Brain microvascular endothelial cell (primary cell): ENCODE measurements around the gene PCBP1.
"Not testable (repeated sequence)": the region's sequence is repeated elsewhere in the genome, so short reads cannot be mapped to it uniquely, and the experiment has no call there.

Experiments used
- DNase-seq: peaks from one replicate; pipeline ENCODE4 v3.0.0-alpha.2; 2020
- H3K27ac ChIP-seq: fragments of 250-450 bp; sonication (Bioruptor Pico); 2 replicates; pipeline ENCODE4 v1.5.1; 2020; ENCODE audit warnings: mild to moderate bottlenecking, moderate library complexity
- H3K27me3 ChIP-seq: fragments of 250-450 bp; sonication (Bioruptor Pico); replicated peaks from 2 replicates; pipeline ENCODE4 v1.5.1; 2020; ENCODE audit warnings: mild to moderate bottlenecking
- H3K36me3 ChIP-seq: fragments of 250-450 bp; sonication (Bioruptor Pico); replicated peaks from 2 replicates; pipeline ENCODE4 v1.5.1; 2020; ENCODE audit warnings: mild to moderate bottlenecking
- H3K4me3 ChIP-seq: 2 replicates; pipeline ENCODE4 v1.5.1; 2011; ENCODE audit warnings: low read depth, mild to moderate bottlenecking, control low read depth, low read length, moderate library complexity
- in situ Hi-C: cut with HindIII; loops from 2 replicates; pipeline ENCODE4 v1.10.0; 2017; ENCODE audit warnings: low sequenced_read_pairs, low pct_ligation_motif_present
- TF ChIP-seq, protein P1 (sequence below): IDR thresholded peaks from 2 replicates; pipeline ENCODE4 v1.5.1; 2011; ENCODE audit warnings: low read depth, mild to moderate bottlenecking, moderate library complexity, low read length, control low read depth, inconsistent platforms; ENCODE audit errors: missing control alignments

Gene PCBP1

DNA sequence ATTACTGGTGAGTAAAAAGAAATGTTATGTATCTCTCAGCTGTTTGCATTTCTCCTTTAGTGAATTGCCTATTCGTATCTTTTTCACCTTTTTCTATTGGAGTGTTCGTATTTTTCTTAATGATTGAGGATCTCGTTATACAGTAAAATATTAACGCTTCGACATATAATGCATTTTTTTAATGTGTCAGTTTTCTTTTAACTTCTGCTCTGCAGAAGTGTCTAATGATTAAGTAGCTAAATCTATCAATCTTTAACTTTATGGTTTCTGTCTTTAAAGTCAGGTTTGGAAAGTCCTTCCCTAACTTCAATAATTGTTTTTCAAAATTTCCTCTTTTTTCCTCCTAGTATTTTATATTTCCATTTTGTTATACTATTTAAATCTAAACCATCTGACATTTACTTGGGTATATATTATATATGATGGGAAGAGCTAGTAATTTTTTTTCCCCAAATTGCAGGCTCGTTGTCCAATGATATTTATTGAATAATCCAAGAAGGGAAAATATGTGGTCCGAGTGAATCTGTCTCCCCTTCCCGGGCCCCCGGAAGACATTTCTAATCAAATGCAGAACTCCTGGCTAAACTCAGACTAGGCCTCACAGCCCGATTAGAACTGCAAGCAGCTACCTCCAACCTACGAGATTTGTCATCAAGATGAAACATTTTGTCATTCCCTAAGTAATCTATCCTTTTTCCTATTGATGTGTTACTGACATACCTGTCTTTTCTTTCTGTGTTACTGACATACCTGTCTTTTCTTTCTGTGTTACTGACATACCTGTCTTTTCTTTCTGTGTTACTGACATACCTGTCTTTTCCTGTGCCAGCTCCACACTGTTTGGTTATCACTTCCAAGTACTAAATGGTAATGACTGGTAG, 17.2 kb downstream of the PCBP1 start:
- Histone ChIP-seq H3K4me3 (no peak overlapping the region), H3K36me3 (no peaks in the 10 kb centered on the region), H3K27me3 (no peaks in the 10 kb centered on the region), H3K27ac (peak overlapping the region; percentile 67)
- TF ChIP-seq, protein P1, sequence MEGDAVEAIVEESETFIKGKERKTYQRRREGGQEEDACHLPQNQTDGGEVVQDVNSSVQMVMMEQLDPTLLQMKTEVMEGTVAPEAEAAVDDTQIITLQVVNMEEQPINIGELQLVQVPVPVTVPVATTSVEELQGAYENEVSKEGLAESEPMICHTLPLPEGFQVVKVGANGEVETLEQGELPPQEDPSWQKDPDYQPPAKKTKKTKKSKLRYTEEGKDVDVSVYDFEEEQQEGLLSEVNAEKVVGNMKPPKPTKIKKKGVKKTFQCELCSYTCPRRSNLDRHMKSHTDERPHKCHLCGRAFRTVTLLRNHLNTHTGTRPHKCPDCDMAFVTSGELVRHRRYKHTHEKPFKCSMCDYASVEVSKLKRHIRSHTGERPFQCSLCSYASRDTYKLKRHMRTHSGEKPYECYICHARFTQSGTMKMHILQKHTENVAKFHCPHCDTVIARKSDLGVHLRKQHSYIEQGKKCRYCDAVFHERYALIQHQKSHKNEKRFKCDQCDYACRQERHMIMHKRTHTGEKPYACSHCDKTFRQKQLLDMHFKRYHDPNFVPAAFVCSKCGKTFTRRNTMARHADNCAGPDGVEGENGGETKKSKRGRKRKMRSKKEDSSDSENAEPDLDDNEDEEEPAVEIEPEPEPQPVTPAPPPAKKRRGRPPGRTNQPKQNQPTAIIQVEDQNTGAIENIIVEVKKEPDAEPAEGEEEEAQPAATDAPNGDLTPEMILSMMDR: no peak
- in situ Hi-C loops: no loop called here
- peak; percentile 86 for DNase-seq

DNA sequence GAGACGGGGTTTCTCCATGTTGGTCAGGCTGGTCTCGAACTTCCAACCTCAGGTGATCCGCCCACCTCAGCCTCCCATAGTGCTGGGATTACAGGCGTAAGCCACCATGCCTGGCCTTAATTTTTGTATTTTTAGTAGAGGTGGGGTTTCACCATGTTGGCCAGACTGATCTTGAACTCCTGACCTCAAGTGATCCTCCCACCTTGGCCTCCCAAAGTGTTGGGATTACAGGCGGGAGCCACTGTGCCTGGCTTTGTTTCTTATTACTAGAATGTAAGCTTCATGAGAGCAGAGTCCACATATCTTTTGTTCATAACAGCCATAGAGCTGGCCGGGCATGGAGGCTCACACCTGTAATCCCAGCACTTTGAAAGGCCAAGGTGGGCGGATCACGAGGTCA, 18.9 kb downstream of the PCBP1 start:
- in situ Hi-C loops, H3K27me3 ChIP-seq, H3K4me3 ChIP-seq, H3K36me3 ChIP-seq, H3K27ac ChIP-seq, DNase-seq: not testable (repeated sequence)

DNA sequence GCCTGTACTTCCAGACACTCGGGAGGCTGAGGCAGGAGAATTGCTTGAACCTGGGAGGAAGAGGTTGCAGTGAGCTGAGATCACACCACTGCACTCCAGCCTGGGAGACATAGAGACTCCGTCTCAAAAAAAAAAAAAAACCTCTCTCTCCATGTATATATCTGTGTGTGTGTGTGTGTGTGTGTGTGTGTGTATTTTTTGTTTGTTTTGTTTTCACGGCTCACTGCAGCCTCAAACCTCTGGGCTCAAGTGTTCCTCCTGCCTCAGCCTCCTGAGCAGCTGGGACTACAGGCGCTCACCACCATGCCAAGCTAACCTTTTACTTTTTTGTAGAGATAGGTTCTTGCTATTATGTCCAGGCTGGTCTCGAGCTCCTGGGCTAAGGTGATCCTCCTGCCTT, 23.1 kb downstream of the PCBP1 start:
- DNase-seq, in situ Hi-C loops, H3K36me3 ChIP-seq, H3K4me3 ChIP-seq, H3K27me3 ChIP-seq, H3K27ac ChIP-seq: not testable (repeated sequence)

DNA sequence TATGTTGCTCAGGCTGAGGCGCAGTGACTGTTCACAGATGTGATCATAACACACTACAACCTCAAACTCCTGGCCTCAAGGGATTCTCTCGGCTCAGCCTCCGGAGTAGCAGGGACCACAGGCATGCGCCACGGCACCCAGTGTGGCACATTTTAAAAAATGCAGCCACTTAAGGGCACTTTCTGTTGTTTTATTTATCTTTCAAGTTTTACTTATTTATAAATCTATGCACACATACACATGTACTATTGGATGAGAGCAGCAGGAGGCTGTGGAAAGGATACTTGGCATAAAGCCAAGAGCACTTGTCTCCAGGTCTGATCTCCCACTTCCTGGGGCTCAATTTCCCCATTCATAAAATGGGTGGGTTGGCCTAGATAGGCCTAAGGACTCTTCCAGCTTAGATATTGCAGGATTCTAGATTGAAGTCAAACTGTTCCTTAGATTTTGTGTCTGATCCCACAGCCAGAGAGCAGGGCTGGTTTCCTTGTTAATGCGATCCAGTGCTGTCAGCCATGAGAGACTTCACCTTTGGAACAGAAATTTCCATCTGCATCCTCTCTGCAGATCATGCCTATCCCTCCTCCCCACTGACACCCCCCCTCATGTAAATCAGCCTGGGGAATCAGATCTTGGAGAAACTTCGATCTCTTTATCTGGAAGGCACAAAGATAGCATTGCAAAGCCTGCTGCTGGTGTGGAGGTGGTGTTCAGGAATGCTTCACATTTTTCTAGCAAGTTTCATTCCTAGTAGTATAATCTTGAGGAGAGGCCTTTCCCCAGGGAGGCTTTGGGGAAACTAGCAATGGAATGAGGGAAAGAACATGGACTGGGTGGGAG, 24.7 kb downstream of the PCBP1 start:
- TF ChIP-seq, protein P1: no peak
- no peak overlapping the region for H3K4me3 ChIP-seq
- no peaks in the 10 kb centered on the region for H3K27me3 ChIP-seq
- no peak overlapping the region for H3K27ac ChIP-seq
- peak; percentile 44 for DNase-seq
- H3K36me3 ChIP-seq: no peaks in the 10 kb centered on the region
- in situ Hi-C loops: no loop called here

DNA sequence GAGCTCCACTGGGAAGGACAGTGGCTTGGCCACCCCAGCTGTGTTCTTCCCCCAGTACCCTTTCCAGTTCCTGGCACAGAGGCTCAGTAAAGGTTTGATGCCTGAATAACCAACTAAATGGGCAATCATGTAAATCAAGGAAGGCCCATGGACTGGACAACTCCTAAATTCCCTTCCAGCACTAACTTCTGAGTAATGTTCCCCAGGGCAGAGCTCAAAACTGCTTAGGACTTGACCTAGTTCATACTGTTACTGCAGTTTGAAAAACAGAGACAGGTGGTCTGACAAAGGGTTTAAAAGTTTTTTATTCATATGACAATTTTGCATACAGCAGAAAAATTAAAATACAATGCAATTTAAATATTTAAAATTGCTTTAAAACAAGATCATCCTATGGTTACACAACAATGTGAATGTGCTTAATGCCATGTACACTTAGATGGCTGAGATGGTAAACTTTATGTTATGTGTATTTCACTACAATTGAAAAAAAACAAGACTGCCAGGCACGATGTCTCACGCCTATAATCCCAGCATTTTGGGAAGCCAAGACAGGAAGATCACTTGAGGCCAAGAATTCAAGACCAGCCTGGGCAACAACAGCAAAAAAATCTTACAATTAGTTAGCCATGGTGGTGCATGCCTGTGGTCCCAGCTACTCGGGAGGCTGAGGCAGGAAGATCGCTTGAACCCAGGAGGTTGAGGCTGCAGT, 26.2 kb downstream of the PCBP1 start:
- DNase-seq: no peak
- Histone ChIP-seq H3K36me3 (no peaks in the 10 kb centered on the region), H3K27me3 (no peaks in the 10 kb centered on the region), H3K27ac (no peak overlapping the region), H3K4me3 (no peak overlapping the region)
- in situ Hi-C loops: no loop called here
- TF ChIP-seq, protein P1: no peak

DNA sequence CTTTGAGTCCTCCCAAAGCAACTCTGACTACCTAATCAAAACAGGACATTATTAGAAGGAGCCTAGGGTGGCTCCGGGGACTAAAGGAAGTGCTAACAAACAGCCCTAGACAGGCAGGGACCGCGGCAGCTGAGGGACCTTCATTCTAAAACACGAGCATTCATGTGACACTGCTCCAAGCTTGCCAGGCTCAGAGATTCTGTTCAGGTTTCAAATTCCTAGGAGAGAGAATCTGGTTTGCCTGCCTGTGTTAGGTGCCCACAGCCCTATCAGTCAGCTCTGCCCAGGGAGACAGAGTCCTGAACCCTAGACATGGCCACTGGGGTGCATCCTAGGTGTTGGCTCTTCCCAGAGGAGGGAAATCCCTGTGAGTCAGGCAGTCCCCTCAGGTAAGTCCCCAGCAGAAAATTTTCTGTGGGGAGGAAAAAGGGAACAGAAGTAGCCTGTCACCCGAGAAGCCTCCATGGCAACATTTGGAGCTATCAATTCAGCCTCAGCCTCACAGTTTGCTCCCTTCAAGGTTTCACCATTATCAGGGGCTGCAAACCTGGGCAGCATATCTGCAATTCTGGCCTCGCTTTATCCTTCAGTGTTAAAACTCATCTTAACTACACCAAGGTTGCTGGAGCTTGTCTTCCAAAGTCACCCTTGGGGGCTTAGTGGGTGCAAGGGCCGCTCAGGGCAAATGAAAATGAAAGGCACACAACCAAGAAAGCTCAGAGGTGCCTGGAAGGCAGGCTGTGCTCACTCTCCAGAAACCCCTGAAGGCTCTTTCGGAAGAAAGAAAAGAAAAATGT, 28.6 kb downstream of the PCBP1 start:
- in situ Hi-C loops: no loop called here
- TF ChIP-seq, protein P1: no peak
- H3K36me3 ChIP-seq: no peaks in the 10 kb centered on the region
- no peak overlapping the region for H3K27ac ChIP-seq
- no peaks in the 10 kb centered on the region for H3K27me3 ChIP-seq
- no peak for DNase-seq
- H3K4me3 ChIP-seq: no peak overlapping the region
